ENCODE measurements around the gene DNAJA4.
"Not testable (repeated sequence)": the region's sequence is repeated elsewhere in the genome, so short reads cannot be mapped to it uniquely, and the experiment has no call there.

Gene DNAJA4

DNA sequence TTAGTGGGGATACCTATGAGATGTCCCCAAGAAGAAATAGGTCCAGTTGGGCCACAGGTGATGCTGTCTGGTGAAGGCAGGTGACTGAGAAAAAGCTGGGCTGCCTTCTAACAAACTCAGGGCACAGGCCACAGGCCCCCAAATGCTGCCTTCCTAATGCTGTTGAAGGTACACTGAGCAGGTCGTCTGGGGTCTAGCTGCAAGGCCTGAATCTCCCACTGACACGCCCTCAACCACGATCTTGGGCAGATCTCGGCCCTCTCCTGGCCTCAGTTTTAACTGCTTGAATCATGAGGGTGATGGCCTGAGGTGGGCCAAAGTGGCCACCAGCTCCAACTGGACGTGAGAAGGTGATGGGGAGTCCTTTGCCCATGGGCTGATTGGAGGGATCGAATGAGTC, 27.9 kb upstream of the DNAJA4 start:
- H3K4me1 Mint-ChIP-seq (ENCODE audit: low read depth), result peaks cover 5% of the 10 kb centered on the region
- H3K27ac Mint-ChIP-seq, result no peak overlapping the region
- no peaks in the 10 kb centered on the region for H3K36me3 Mint-ChIP-seq (ENCODE audit: low read depth)
- no peak for DNase-seq
- H3K9me3 Mint-ChIP-seq, result no peaks in the 10 kb centered on the region
- peaks cover 4% of the 10 kb centered on the region for H3K27me3 Mint-ChIP-seq
- H3K4me3 Mint-ChIP-seq, result no peak overlapping the region

GRCh38 chr15:78237146-78237545, 27.2 kb upstream of the DNAJA4 start:
- DNase-seq, result no peak
- no peaks in the 10 kb centered on the region for H3K36me3 Mint-ChIP-seq (ENCODE audit: low read depth)
- no peaks in the 10 kb centered on the region for H3K9me3 Mint-ChIP-seq
- H3K27ac Mint-ChIP-seq, result no peak overlapping the region
- H3K27me3 Mint-ChIP-seq, result peaks cover 4% of the 10 kb centered on the region
- H3K4me1 Mint-ChIP-seq (ENCODE audit: low read depth), result peaks cover 5% of the 10 kb centered on the region
- no peak overlapping the region for H3K4me3 Mint-ChIP-seq

GRCh38 chr15:78239811-78240210, 24.6 kb upstream of the DNAJA4 start:
- H3K4me3 Mint-ChIP-seq, result no peak overlapping the region
- H3K9me3 Mint-ChIP-seq, result no peaks in the 10 kb centered on the region
- peaks cover under 1% of the 10 kb centered on the region for H3K27me3 Mint-ChIP-seq
- H3K4me1 Mint-ChIP-seq (ENCODE audit: low read depth), result peaks cover 3% of the 10 kb centered on the region
- H3K27ac Mint-ChIP-seq, result no peak overlapping the region
- no peaks in the 10 kb centered on the region for H3K36me3 Mint-ChIP-seq (ENCODE audit: low read depth)
- DNase-seq, result no peak

DNA sequence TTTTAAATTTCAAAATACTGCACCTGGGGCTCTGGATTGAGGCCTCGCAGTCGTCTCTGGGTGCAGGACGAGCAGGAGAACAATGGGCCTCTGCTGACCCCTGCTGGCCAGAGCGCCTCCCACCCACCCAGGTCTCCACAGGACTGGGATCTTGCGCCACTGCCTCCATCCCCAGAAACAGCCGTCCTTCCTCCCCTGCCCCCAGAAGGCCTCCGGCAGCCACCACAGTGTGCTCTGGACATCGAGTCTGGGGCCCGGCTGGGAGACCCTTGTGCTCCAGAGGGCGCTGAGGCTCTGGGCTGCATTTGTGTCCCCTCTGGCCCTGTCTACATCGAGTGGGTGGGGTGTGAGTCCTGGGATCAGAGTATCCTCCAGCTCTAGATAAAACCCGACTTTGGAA, 23.3 kb upstream of the DNAJA4 start:
- H3K27ac Mint-ChIP-seq, result no peak overlapping the region
- H3K36me3 Mint-ChIP-seq (ENCODE audit: low read depth), result no peaks in the 10 kb centered on the region
- peaks cover 3% of the 10 kb centered on the region for H3K4me1 Mint-ChIP-seq (ENCODE audit: low read depth)
- no peak overlapping the region for H3K4me3 Mint-ChIP-seq
- no peaks in the 10 kb centered on the region for H3K27me3 Mint-ChIP-seq
- H3K9me3 Mint-ChIP-seq, result no peaks in the 10 kb centered on the region
- peak; percentile 89 for DNase-seq

GRCh38 chr15:78242128-78242527, 22.2 kb upstream of the DNAJA4 start:
- Mint-ChIP-seq H3K36me3 (ENCODE audit: low read depth) (no peaks in the 10 kb centered on the region), H3K27me3 (no peaks in the 10 kb centered on the region), H3K4me3 (no peak overlapping the region)

DNA sequence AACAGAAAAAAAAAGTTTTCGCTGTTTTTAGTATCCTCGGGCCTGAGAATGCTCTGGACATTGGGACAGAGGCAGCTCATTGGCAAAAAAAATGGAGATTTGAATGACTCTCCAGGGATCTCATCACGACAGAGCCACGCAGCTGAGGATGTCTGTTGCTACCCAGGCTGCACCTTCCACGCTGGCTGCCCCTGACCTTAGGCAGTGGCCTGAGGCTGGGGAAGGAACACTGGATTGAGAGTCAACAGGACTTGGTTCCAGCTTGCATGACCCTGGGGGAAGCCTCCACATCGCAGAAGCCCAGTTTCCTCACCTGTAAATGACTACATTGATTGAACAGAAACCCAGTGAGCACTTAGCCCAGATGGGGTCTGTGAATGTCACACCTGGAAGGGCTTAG, 21.3 kb upstream of the DNAJA4 start:
- no peaks in the 10 kb centered on the region for H3K9me3 Mint-ChIP-seq
- H3K27ac Mint-ChIP-seq, result no peak overlapping the region
- H3K36me3 Mint-ChIP-seq (ENCODE audit: low read depth), result no peaks in the 10 kb centered on the region
- no peaks in the 10 kb centered on the region for H3K27me3 Mint-ChIP-seq
- peaks cover 3% of the 10 kb centered on the region for H3K4me1 Mint-ChIP-seq (ENCODE audit: low read depth)
- DNase-seq, result no peak
- H3K4me3 Mint-ChIP-seq, result no peak overlapping the region

More at GRCh38 chr15:78242128-78242527, 22.2 kb upstream of the DNAJA4 start:
- no peak overlapping the region for H3K27ac Mint-ChIP-seq
- DNase-seq, result no peak
- H3K9me3 Mint-ChIP-seq, result no peaks in the 10 kb centered on the region
- peaks cover 3% of the 10 kb centered on the region for H3K4me1 Mint-ChIP-seq (ENCODE audit: low read depth)

- no peaks in the 10 kb centered on the region for H3K9me3 Mint-ChIP-seq
- DNase-seq, result no peak
- no peaks in the 10 kb centered on the region for H3K27me3 Mint-ChIP-seq
- H3K27ac Mint-ChIP-seq, result no peak overlapping the region
- H3K4me1 Mint-ChIP-seq (ENCODE audit: low read depth), result peaks cover 3% of the 10 kb centered on the region
- H3K4me3 Mint-ChIP-seq, result no peak overlapping the region
- no peaks in the 10 kb centered on the region for H3K36me3 Mint-ChIP-seq (ENCODE audit: low read depth)
Measured at GRCh38 chr15:78243491-78243941, 20.8 kb upstream of the DNAJA4 start.

- no peak for DNase-seq
- H3K27me3 Mint-ChIP-seq, result no peaks in the 10 kb centered on the region
- no peak overlapping the region for H3K4me3 Mint-ChIP-seq
- no peak overlapping the region for H3K27ac Mint-ChIP-seq
- no peaks in the 10 kb centered on the region for H3K36me3 Mint-ChIP-seq (ENCODE audit: low read depth)
- H3K4me1 Mint-ChIP-seq (ENCODE audit: low read depth), result peaks cover 3% of the 10 kb centered on the region
- H3K9me3 Mint-ChIP-seq, result no peaks in the 10 kb centered on the region
Measured at GRCh38 chr15:78244101-78244500, 20.3 kb upstream of the DNAJA4 start.

DNA sequence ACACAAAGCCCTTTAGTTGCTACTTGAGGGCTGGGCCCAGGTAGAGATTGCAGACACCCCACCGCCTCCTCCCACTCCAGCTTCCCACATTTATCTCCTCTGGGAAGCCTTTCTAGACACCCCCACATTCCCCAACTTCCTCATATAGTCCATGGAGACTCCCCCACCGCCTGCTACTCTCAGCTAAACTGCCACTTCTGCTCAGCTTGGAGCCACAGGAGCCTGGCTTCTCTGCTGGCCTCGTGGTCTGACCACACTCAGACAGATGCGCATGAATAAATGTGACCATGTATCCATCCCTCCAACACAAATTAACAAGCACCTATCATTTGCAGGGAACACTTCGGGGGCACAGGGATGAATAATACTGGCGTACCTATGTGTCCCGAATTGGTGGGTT, 19.5 kb upstream of the DNAJA4 start:
- no peak for DNase-seq
- H3K27me3 Mint-ChIP-seq, result no peaks in the 10 kb centered on the region
- peaks cover 3% of the 10 kb centered on the region for H3K4me1 Mint-ChIP-seq (ENCODE audit: low read depth)
- H3K36me3 Mint-ChIP-seq (ENCODE audit: low read depth), result no peaks in the 10 kb centered on the region
- no peak overlapping the region for H3K27ac Mint-ChIP-seq
- no peaks in the 10 kb centered on the region for H3K9me3 Mint-ChIP-seq
- H3K4me3 Mint-ChIP-seq, result no peak overlapping the region

GRCh38 chr15:78245392-78245791, 19.0 kb upstream of the DNAJA4 start:
- not testable (repeated sequence) for H3K4me1 Mint-ChIP-seq (ENCODE audit: low read depth); H3K4me3 Mint-ChIP-seq; DNase-seq; H3K27ac Mint-ChIP-seq; H3K27me3 Mint-ChIP-seq; H3K36me3 Mint-ChIP-seq (ENCODE audit: low read depth); H3K9me3 Mint-ChIP-seq

GRCh38 chr15:78245976-78246620, 18.3 kb upstream of the DNAJA4 start:
- not testable (repeated sequence) for H3K27me3 Mint-ChIP-seq; H3K27ac Mint-ChIP-seq; H3K4me3 Mint-ChIP-seq; H3K9me3 Mint-ChIP-seq; H3K4me1 Mint-ChIP-seq (ENCODE audit: low read depth); DNase-seq; H3K36me3 Mint-ChIP-seq (ENCODE audit: low read depth)

DNA sequence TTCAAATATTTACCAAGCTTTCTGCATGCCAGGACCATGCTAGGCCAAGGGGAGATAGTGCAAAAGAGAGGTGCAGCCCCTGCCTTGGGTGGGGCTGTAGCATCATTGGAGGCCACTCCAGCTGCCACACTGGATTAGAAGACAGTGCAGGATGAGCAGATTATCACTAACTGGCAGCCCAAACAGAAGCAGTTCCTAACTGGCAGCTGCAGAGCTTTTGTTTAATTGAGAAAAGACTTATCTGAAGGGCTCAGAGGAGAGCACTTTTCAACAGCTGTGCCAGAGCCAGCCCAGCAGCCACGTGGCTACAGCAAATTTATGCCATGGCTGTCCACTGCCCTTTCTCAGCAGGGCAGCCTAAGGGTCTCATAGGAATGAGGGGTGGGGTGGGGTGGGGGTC, 16.5 kb upstream of the DNAJA4 start:
- H3K36me3 Mint-ChIP-seq (ENCODE audit: low read depth), result no peaks in the 10 kb centered on the region
- H3K4me1 Mint-ChIP-seq (ENCODE audit: low read depth), result no peaks in the 10 kb centered on the region
- no peaks in the 10 kb centered on the region for H3K9me3 Mint-ChIP-seq
- no peaks in the 10 kb centered on the region for H3K27me3 Mint-ChIP-seq
- no peak overlapping the region for H3K4me3 Mint-ChIP-seq
- no peak overlapping the region for H3K27ac Mint-ChIP-seq
- DNase-seq, result no peak

GRCh38 chr15:78249131-78249530, 15.2 kb upstream of the DNAJA4 start:
- no peaks in the 10 kb centered on the region for H3K9me3 Mint-ChIP-seq
- H3K36me3 Mint-ChIP-seq (ENCODE audit: low read depth), result no peaks in the 10 kb centered on the region
- H3K27me3 Mint-ChIP-seq, result no peaks in the 10 kb centered on the region
- H3K4me3 Mint-ChIP-seq, result no peak overlapping the region
- DNase-seq, result no peak
- H3K4me1 Mint-ChIP-seq (ENCODE audit: low read depth), result no peaks in the 10 kb centered on the region
- H3K27ac Mint-ChIP-seq, result no peak overlapping the region

GRCh38 chr15:78251136-78251535, 13.2 kb upstream of the DNAJA4 start:
- DNase-seq, result no peak
- H3K36me3 Mint-ChIP-seq (ENCODE audit: low read depth), result no peaks in the 10 kb centered on the region
- no peaks in the 10 kb centered on the region for H3K4me1 Mint-ChIP-seq (ENCODE audit: low read depth)
- H3K4me3 Mint-ChIP-seq, result no peak overlapping the region
- no peak overlapping the region for H3K27ac Mint-ChIP-seq
- no peaks in the 10 kb centered on the region for H3K9me3 Mint-ChIP-seq
- H3K27me3 Mint-ChIP-seq, result no peaks in the 10 kb centered on the region

DNA sequence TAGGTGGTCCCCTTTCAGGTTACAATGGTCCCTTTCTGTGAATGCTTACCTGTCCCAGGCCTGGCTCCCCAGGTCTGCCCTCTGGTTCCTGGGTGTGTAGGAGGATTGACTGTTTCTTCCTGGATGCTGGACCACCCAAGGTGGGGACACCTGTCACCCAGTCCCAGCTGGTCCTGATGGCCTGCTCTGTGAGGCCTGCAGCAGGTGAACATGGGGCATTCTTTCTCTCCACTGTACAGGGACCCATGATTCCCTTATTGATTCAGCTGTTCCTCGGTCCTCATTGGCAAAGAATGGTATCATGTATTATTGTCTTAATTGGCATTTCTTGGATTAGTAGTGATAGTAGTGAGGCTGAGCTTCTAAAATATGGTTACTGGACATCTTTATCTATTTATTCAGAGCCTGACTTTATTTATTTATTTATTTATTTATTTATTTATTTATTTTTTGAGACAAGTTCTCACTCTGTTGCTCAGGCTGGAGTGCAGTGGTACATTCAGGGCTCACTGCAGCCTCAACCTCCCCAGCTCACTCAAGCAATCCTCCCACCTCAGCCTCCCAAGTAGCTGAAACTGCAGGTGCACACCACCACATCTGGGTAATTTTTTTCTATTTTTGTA, 8.8 kb upstream of the DNAJA4 start:
- H3K4me1 Mint-ChIP-seq (ENCODE audit: low read depth), result no peaks in the 10 kb centered on the region
- H3K27ac Mint-ChIP-seq, result no peak overlapping the region
- H3K36me3 Mint-ChIP-seq (ENCODE audit: low read depth), result no peaks in the 10 kb centered on the region
- DNase-seq, result no peak
- no peaks in the 10 kb centered on the region for H3K9me3 Mint-ChIP-seq
- no peaks in the 10 kb centered on the region for H3K27me3 Mint-ChIP-seq
- no peak overlapping the region for H3K4me3 Mint-ChIP-seq

Data from activated T-cell treated with anti-CD3 and anti-CD28 coated beads, Interleukin-2, amount 50 U/mL, for 24 hours (primary cell).